GM19397 (cell line): Measurements from ENCODE around the gene NPIPA1.
"Not testable (repeated sequence)": the region's sequence is repeated elsewhere in the genome, so short reads cannot be mapped to it uniquely, and the experiment has no call there.

Source experiments
- ATAC-seq: cut with Tn5 transposase; IDR thresholded peaks from one replicate; pipeline ENCODE4 v1.9.1; 2021; ENCODE audit warnings: mild to moderate bottlenecking, moderate library complexity; ENCODE audit not compliant: unreplicated experiment

NPIPA1 gene

DNA sequence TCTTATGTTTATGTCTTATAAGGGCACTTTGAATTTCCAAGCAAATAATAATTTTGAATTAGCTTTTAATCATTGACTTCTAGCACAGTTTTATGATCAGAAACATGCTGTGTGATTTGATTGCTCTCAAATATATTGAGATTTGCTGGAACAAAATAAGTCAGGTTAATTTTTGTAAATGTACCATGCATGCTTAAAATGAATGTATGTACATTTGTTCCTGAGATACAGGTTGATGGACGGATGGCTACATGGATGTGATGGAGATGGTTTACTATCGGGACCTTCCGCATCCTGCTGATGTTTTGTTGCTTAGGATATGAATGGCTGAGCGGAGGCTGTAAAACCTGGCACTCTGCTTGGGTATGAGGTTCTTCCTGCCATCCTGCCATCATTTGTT lies at the start of gene NPIPA1:
TSS of gene NPIPA1 (plus strand) at position 301 of the 400 bp plus-strand sequence. CDS start at position 301, 0 bp downstream.
- ATAC-seq, result not testable (repeated sequence)

DNA sequence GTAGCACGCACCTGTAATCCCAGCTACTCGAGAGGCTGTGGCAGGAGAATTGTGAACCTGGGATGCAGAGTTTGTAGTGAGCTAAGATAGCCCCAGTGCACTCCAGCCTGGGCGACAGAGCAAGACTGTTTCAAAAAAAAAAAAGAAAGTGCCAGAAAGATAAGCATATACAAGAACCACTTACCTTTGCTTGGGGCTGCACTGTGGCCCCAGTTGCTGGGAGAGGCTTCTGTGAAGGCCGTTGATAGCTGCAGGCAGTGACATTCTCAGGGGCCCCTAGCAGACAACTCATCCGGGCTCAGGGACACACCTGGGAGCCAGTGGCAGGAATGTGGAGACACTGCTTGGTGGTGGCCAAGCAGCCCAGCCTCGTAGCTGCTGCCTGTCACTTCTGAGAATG lies 45.1 kb upstream of the NPIPA1 start:
- not testable (repeated sequence) for ATAC-seq

DNA sequence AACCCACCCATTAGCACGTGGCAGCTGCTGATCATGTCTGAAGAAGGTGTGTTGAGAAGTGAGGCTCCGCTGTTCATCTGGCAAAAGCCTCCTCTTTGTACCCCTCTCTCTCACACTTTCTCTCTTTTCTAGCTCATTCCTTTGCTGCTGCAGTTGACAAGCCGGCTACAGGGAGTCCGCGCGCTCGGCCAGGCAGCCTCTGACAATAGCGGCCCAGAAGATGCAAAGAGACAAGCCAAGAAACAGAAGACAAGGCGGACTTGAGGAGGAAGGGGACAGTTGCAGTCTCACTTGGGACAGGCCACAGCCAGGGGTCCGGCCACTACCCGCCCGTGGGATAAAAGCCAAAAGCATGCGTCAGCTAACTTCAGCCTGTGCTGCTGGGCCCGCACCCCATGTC lies 41.9 kb upstream of the NPIPA1 start:
- ATAC-seq, result not testable (repeated sequence)

DNA sequence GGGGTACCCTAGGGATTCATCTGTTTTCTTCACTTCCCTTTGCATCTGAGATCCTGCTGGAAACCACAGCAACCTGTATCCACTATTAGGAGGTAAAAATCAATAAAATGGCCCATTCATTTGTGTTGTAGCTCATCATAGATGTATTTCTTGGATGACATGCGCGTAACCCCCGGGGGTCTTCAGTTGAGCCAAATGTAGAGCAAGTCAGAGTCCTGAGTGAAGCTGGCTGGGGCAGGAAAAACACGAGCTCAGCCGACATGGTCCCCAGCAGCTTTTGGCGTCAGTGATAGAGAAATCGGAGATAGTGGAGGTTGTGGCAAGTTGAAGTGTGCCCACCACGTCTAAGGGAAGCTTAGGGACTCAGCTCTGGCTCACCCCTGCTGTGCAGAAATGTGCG lies 41.2 kb upstream of the NPIPA1 start:
- ATAC-seq, result not testable (repeated sequence)

DNA sequence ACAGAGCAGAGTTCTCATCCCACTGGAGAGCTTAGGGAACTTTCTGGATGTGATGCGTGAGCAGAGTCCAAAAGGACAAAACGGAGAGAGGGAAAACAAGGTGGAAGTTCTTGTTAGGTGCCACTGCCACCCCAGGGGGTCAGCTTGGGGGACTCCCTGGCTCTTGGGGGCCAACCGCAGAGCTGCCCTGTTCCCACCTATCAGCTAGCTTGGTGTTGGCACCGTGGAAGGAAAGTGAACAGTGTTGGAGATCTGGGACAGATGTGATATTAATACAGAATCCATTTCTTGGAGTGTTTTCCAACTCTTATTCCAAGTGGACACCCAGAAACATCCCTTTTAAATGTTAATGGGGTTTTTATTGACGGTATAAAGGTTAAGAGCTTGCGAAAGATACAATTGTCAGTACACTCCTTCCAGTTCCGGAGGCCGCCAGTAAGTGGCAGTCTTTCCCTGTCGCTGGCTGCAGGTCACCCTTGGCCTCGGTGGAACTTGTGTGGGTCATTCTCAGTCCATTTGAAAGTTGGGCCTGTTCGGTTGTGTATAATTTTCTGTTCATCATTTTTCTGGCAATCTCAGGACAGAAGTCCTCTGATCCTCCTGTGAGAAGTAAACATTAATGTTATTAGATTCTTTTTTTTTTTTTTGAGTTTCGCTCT lies 40.1 kb upstream of the NPIPA1 start:
- not testable (repeated sequence) for ATAC-seq

DNA sequence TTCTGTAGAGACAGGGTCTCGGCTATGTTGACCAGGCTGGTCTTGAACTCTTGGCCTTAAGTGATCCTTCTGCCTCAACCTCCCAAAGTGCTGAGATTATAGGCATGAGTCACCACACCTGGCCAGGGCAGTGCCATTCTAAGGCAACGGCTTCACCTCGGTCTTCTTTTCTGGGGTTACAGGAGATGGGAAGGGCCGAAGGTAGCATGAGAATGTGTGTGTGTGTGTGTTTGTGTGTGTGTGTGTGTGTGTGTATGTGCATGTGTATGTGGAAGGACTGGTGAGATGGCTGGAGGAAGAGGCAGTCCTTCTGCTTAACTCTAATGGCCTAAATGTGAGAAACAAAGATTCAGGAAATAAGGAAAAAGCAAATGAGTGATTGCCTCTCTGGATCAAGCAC lies 39.1 kb upstream of the NPIPA1 start:
- not testable (repeated sequence) for ATAC-seq

DNA sequence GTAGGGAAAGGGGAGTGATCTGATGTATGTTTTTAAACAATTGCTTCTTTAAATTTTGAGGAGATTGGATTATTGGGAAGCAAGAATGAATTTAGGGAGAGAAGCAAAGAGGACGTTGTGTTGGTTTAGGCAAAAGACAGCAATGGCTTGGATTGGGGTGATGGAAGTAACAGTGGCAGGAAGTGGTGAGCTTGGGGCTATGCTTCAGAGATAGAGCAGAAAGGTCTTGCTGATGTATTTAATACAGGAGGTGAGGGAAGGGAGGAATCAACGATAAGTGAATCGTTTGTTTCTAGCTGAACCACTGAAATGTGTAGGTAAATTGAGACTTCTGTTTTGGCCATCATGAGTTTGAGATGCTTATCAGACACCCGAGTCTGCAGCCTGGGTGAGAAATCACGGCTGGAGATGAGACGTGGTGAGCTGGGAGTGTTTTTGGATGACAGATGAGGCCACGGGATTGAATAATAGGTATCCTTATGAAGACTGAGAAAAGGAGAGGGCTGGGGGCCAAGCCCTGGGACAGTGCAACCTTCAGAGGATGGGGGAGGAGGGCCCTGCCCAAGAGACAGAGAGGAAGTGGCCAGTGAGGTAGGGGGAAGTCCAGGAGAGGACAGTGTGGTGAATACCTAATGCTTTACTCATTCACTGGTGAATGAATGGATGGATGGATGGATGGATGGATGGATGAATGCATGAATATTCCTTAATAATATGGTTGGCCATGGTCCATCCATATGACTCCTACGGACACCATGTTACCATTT lies 33.9 kb upstream of the NPIPA1 start:
- ATAC-seq, result not testable (repeated sequence)

DNA sequence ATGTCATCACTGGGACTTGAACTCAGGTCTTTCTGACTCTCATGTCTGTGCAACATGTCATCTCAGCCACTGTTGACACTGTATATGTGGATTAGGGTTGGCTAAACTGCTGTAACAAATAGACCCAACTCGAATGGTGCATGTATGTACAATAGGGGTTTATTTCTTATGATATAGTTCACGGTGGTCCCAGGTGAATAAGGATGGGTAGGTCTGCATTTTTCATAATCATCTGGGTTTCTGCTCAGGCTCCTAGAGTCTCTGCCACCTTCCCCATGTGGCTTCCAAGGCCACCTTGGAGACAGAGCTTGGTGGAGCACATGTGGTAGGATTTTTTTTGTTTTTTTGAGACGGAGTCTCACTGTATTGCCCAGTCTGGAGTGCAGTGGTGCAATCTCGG lies 27.5 kb upstream of the NPIPA1 start:
- not testable (repeated sequence) for ATAC-seq

DNA sequence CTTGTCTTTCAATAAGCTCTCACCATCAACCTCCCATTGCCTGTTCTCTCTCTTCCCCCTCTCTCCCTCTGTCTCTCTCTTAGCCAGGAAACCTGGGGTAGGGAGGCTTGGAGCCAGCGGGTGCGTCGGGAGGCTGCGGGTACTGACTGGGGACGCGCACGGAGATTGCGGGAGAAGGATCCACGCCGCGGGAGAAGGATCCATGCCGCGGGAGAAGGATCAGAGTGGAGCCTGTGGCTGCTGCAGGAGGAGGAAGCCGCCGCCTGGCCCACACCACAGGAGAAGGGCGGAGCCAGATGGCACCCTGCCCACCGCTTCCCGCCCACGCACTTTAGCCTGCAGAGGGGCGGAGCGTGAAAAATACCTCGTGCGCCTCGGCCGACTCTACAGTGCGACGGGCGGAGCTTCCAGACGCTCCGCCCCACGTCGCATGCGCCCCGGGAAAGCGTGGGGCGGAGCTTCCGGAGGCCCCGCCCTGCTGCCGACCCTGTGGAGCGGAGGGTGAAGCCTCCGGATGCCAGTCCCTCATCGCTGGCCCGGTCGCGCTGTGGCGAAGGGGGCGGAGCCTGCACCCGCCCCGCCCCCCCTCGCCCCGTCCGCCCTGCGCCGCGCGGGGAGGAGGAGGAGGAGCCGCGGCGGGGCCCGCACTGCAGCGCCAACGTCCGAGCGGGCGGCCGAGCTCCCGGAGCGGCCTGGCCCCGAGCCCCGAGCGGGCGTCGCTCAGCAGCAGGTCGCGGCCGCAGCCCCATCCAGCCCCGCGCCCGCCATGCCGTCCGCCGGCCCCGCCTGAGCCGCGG lies 26.2 kb upstream of the NPIPA1 start:
- peak; percentile 71 for ATAC-seq

DNA sequence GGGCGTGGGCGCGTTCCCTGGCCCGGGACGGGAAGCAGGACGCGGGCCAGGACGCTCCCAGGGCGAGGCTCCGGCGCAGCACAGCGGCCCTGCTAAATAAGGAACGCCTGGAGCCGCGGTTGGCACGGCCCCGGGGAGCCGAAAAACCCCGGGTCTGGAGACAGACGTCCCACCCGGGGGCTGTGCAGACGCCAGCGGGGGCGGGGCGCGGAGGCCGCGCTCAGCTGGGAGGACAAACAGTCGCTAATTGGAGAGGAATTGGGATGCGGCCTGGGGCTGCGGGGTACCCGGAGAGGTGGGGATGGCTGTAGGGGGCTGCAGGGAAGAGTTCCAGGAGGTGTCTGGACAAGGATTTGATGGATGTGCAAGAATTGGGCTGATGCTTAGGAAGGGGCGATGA lies 25.3 kb upstream of the NPIPA1 start:
- ATAC-seq, result not testable (repeated sequence)

DNA sequence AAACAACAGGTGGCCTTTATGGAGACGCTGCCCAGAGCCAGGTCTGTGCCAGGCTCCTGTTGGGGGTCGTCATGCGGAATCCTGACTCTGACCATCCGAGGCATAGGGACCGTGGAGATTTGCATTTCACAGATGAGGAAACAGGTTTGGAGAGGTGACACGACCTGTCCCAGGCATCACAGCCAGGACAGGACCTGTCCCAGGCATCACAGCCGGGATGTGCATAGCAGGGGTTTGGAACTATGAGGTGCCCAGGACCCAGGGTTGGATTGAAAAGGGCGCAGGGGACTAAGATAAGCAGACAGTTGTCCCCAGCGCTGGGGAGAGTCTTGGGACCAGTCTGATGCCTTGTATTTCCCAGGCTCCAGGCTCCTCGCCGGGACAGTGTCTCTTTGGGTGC lies 24.7 kb upstream of the NPIPA1 start:
- not testable (repeated sequence) for ATAC-seq

DNA sequence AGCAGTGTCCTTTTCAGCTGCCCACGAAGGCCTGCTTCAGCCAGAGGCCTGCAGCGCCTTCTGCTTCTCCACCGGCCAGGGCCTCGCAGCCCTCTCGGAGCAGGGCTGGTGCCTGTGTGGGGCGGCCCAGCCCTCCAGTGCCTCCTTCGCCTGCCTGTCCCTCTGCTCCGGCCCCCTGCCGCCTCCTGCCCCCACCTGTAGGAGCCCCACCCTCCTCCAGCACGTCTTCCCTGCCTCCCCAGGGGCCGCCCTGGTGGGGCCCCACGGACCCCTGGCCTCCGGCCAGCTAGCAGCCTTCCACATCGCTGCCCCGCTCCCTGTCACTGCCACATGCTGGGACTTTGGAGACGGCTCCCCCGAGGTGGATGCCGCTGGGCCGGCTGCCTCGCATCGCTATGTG lies 18.7 kb upstream of the NPIPA1 start:
- ATAC-seq, result not testable (repeated sequence)

DNA sequence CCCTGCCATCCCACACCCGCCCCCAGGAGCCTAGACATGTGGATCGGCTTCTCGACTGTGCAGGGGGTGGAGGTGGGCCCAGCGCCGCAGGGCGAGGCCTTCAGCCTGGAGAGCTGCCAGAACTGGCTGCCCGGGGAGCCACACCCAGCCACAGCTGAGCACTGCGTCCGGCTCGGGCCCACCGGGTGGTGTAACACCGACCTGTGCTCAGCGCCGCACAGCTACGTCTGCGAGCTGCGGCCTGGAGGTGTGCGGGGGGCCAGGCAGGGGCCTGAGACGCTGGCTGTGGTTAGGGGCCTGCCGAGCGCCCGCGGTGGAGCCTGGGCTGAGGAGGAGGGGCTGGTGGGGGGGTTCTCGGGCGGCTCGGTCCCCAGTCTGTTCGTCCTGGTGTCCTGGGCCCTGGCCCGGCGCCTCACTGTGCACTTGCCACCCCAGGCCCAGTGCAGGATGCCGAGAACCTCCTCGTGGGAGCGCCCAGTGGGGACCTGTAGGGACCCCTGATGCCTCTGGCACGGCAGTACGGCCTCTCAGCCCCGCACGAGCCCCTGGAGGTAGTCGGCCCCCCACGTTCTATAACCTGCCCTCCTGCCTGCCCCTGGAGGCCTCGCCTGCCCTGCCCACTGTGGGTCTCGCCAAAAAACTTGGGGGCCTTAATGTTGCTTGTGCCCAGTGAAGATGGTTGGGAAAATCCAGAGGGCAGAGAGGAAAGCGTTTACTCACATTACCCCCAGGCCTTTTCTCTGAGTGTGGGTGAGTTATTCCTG lies 17.2 kb upstream of the NPIPA1 start:
- ATAC-seq, result not testable (repeated sequence)

DNA sequence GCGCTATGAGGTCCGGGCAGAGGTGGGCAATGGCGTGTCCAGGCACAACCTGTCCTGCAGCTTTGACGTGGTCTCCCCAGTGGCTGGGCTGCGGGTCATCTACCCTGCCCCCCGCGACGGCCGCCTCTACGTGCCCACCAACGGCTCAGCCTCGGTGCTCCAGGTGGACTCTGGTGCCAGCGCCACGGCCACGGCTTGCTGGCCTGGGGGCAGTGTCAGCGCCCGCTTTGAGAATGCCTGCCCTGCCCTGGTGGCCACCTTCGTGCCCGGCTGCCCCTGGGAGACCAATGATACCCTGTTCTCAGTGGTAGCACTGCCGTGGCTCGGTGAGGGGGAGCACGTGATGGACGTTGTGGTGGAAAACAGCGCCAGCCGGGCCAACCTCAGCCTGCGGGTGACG lies 15.0 kb upstream of the NPIPA1 start:
- ATAC-seq, result not testable (repeated sequence)

DNA sequence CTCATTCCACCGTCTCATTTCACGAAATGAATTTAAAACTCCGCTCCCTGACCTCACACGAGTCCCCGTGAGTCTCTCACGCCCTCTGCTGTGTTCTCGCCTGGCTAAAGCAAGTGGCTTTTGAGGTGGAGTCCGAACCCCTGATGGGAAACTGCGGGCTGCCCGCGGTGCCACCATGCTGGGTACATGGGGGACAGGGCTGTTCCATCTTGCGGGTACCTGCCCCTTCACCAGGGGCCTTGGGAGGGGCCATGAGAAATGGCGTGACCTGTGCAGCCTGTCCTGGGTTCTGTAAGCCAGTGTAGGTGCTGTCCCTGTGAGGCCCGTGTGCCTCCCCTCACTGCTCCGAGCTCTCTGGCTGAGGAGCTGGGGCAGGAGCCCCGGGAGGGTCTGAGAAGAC lies 14.3 kb upstream of the NPIPA1 start:
- not testable (repeated sequence) for ATAC-seq

DNA sequence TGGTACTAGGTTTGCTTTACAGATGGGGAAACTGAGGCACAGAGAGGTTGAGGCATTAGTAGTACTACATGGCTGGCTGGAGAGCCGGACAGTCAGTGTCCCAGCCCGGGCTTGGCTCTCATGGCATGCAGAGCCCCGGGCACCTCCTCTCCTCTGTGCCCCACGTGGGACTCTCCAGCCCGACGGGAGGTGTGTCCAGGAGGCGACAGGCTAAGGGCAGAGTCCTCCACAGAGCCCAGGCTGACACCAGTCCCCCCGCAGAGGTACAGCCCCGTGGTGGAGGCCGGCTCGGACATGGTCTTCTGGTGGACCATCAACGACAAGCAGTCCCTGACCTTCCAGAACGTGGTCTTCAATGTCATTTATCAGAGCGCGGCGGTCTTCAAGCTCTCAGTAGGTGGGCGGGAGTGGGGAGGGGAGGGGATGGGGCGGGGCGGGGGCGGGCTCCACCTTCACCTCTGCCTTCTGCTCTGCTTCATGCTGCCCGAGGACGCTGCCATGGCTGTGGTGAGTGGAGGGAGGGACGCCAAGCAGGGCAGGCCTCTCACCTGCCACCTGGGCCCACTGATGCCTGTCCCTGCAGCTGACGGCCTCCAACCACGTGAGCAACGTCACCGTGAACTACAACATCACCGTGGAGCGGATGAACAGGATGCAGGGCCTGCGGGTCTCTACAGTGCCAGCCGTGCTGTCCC lies 13.7 kb upstream of the NPIPA1 start:
- ATAC-seq, result not testable (repeated sequence)

DNA sequence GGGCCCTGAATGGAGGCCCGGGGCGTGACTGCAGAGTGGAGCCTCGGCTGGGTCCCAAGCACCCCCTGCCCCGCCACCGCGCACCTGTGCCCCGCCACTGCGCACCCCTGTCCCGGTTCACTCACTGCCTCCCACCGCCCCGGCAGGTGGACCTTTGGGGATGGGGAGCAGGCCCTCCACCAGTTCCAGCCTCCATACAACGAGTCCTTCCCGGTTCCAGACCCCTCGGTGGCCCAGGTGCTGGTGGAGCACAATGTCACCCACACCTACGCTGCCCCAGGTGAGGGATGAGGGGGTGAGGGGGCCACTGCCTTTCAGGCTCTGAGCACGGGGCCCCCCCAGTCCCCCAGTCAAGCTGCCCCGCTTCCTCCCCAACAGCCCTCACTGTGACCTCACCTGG lies 12.9 kb upstream of the NPIPA1 start:
- not testable (repeated sequence) for ATAC-seq

DNA sequence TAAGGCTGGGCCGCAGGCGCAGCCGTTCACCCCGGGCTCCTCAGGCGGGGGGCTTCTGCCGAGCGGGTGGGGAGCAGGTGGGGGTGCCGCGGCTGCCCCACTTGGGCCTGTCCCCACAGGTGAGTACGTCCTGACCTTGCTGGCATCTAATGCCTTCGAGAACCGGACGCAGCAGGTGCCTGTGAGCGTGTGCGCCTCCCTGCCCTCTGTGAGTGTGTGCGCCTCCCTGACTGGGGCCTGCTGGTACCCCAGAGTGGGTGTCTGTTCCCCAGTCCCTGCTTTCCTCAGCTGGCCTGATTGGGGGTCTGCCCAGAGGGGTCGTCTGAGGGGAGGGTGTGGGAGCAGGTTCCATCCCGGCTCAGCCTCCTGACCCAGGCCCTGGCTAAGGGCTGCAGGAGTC lies 12.3 kb upstream of the NPIPA1 start:
- not testable (repeated sequence) for ATAC-seq

DNA sequence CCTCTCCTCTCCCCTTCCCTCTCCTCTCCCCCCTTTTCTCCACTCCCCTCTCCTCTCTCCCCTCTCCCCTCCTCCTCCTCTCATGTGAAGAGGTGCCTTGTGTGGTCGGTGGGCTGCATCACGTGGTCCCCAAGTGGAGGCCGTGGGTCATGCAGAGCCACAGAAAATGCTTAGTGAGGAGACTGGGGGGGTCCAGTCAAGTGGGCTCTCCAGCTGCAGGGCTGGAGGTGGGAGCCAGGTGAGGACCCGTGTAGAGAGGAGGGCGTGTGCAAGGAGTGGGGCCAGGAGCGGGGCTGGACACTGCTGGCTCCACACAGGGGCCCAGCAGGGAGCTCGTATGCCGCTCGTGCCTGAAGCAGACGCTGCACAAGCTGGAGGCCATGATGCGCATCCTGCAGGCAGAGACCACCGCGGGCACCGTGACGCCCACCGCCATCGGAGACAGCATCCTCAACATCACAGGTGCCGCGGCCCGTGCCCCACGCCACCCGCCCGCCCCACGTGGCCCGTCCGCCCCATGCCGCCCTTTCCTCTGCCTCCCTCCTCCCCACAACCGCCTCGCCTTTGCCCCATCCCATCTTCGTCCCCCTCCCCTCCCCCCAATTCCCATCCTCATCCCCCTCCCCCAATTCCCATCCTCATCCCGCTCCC lies 9.1 kb upstream of the NPIPA1 start:
- ATAC-seq, result not testable (repeated sequence)

DNA sequence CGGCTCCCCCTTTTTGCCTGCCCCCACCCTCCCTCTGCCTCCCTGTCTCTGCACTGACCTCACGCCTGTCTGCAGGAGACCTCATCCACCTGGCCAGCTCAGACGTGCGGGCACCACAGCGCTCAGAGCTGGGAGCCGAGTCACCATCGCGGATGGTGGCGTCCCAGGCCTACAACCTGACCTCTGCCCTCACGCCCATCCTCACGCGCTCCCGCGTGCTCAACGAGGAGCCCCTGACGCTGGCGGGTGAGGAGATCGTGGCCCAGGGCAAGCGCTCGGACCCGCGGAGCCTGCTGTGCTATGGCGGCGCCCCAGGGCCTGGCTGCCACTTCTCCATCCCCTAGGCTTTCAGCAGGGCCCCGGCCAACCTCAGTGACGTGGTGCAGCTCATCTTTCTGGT lies 8.1 kb upstream of the NPIPA1 start:
- ATAC-seq, result not testable (repeated sequence)
